OCI-LY1 (cell line): ENCODE data around the gene BLMH.

Source experiments
- CTCF ChIP-seq: fragments of 200-600 bp; sonication (generic), shearing (Covaris generic); IDR thresholded peaks from 2 replicates; pipeline ENCODE4 v1.5.1; 2017; ENCODE audit warnings: mild to moderate bottlenecking, antibody characterized with exemption, low read length, moderate library complexity, mixed read lengths
- EZH2 ChIP-seq: fragments of 200-600 bp; sonication (generic), shearing (Covaris generic); IDR thresholded peaks from 2 replicates; pipeline ENCODE4 v1.8.0; 2017; ENCODE audit warnings: borderline replicate concordance, mixed run types, mild to moderate bottlenecking, antibody characterized with exemption, low read length, moderate library complexity, mixed read lengths

- TF ChIP-seq EZH2 (no peak), CTCF (no peak)
Measured at GRCh38 chr17:30210901-30211300, 80.8 kb downstream of the BLMH start.
